HG02798 (cell line): ENCODE results near the gene KLHL9.

Source experiments
- ATAC-seq: cut with Tn5 transposase; IDR thresholded peaks from one replicate; pipeline ENCODE4 v1.9.1; 2021; ENCODE audit warnings: mild to moderate bottlenecking; ENCODE audit not compliant: unreplicated experiment, poor library complexity

The KLHL9 gene

DNA sequence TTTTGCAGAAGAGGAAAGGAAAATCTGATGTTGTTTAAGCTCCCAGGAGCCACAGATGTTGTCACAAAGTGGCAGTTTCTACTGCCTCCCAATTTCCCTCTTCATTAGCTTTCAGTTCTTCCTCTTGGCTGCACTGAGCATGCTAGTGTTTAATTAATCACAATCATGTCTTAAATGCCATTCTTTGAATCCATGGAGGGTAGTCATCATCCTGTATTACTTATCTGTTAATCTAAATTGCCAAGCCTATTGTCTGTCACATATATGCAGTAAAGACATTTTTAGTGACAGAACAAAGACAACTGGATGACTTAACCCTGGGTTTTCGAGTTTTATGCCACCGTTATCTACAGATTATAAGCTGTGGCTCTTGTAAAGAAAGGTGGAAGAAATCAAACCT is 14.7 kb downstream of the KLHL9 start:
- ATAC-seq, result no peak

DNA sequence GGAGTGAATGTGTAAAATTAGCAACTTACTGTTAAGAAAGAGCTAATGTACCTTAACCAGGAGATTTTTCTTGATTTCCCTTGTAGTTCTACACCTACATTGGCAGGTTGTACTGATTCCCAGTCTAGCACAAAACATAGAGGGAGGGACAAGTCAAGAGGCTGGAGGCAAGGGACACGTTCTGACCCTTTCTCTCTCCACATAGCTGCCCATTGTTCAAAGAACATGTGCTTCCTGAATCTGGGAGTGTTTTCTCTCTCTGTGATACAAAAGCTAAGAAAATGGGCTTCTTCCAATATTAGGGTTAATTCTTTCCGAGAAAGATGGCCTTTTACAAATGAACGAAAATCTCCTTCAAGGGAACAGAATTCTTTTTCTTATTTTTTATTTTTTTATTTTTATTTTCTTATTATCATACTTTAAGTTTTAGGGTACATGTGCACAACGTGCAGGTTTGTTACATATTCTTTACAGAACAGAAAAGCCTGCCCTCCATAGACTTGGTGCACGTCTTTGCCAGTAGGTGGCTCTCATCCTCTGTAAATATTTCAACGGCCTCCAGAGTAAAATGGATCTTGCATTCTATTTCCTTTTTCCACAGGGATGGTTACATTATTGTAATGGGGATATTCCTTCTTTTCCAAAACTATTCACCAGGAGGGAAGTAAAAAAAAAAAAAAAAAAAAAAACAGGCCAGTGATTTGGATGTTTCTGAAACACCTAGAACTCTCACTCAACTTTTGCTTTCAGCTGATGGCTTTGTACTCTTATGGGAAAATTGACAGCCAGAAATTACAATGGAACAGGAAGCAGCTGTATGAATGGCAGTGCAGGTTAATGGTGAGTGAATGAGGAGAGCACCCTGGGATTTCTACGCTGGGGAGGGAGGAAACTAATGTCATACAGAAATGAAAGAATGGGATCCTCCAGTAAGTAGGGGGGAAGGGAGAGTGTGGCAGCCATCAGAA is 17.0 kb downstream of the KLHL9 start:
- ATAC-seq, result peak; percentile 78

DNA sequence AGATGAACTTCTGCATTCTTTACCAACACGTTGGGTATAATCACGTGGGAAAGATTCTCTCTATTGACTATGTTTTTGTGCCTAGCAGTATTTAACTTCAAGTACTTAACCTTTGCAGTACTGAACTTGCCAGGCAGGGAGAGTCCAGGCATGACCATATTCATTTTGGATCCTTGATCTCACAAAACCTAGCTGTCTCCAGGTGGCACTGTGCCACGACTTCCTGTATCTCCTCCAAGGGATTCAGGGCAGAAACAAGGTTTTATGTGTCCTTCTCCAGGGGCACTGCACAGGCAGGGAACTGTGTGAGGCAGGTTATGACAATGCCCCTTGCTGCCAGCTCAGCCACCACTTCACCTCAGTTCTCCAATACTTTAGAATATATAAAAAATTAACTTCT is 18.3 kb downstream of the KLHL9 start:
- no peak for ATAC-seq

DNA sequence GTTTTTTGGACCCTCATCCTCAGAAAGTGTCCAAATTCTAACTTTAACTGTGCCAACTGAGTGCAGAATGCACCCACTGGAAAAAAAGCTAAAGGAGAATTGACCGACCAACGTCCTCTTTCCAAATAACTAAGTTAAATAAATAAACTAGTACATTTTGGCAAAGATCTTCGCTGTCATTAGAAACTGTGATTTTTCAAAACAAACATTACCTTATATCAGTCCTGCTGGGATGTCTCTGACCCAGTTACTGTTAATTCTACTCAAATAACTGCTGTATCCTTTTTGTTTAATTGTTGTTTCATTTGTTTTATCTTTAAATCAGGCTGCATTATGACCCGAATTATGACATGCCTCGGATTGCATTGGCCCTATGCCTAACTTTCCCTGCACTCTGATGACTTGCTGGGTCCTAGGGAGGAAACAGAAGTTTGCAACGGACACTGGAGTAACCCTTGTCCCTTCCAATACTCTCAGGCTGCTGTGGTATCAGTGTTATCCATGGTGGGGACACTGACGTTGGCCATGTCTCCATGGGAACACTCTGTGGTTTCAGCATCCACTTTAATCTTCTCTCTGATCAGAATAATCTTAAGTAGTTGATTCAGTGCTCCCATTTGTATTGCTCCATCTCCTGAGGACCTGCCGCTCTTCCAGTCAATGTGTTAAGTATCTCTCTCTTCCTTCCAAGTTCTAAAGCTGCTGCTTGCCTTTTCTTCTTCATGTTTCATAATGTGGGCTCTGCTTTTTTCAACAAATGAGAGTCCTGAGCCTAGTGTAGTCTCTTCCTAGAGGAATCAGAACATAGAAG is 19.0 kb downstream of the KLHL9 start:
- no peak for ATAC-seq

DNA sequence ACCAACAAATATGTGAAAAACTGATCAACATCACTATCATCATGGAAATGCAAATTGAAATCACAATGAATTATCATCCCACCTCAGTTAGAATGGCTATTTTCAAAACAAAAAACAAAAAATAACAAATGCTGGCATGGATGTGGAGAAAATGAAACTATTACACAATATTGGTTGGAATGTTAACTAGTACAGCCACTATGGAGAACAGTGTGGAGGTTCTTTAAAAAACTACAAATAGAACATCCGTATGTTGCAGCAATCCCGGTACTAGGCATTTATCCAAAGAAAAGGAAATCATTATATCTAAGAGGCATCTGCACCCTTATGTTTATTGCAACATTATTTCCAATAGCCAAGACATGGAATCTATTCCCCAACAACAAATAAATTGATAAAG is 21.1 kb downstream of the KLHL9 start:
- no peak for ATAC-seq

DNA sequence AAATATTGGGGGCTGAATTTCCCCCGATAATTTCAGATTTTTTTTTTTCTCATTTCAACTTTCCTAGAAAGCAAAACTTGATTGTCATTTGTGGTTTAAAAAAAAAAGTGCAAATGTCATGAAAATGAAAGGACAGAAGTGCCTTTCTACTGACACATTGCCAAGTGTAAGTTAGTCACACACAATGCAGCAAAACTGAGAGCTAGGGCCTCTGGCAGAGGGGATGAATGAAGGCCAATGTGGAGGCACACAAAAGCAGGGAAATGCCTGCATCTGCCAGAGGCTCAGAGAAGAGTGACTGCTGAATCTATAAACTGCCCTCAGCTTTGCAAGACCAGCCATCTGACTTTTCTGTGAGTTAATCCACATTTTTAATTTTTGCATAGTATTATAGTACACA is 23.3 kb downstream of the KLHL9 start:
- ATAC-seq, result peak; percentile 60

DNA sequence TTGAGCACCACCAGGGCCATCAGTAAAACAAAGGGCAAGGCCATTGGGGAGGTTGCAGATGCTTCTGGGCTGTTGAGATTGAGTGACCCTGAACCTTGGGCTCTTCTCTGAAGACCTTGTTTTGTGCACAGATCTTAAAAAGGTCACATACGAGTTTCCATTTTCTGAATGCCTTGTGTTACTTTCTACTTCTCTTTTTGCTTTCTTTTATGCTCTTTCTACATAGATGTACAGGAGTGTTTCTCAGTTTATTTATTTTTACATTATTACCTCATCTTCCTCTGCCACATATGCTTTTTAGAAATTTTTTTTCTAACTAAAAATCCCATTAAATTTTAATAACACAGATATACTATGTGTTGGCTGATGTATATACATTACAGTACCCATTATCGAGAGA is 30.0 kb downstream of the KLHL9 start, which contains the start of gene IFNA5:
Gene IFNA5 (minus strand): TSS at position 101 of the 400 bp plus-strand sequence. CDS start 57 bp downstream, at position 44.
- ATAC-seq, result no peak

DNA sequence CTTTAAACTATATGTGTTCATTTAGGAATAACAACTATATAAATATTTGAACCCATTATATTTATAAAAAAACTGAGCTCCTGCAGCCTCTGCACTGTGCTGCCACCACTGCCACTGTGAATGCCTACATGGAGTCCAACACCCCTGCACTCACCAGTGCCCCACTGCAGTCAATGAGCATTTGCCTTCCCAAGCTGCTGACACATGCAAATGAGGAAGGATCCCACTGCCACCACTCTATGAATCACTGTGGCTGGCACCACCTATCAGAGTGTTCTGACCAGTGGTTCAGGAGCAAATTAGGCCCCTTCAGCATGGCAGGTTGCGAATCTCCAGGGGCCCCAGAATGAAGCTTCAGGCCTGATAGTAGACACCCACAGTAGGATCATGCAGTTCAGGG is 39.2 kb downstream of the KLHL9 start:
- no peak for ATAC-seq

DNA sequence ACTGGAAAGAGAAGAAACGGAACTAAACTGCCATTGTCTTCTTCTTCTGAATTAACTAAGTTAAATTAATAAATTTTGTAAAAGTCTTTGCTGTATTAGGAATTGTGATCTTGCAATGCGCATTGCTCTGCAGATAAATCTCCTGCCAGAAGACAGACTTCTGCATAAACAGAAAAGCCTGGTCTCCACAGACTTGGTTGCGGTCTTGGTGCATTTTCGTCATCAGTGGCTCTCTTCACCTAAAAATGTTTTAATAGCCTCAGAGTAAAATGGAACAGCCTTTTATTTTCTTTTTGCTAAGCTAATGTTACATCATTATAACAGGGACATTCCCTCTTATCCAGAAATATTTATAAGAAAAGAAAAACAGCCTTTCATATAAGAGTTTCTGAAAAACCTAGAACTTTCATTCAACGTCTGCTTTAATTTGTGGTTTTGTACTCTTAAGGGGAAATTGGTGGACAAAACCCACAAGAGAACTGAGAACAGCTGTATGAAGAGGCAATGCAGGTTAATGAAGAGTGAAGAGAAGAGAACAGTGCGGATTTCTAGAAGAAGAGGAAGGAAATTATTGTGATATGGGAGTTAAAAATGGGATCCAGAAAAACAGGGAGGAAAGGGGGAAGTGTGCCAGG is 40.2 kb downstream of the KLHL9 start:
- ATAC-seq, result peak; percentile 79

DNA sequence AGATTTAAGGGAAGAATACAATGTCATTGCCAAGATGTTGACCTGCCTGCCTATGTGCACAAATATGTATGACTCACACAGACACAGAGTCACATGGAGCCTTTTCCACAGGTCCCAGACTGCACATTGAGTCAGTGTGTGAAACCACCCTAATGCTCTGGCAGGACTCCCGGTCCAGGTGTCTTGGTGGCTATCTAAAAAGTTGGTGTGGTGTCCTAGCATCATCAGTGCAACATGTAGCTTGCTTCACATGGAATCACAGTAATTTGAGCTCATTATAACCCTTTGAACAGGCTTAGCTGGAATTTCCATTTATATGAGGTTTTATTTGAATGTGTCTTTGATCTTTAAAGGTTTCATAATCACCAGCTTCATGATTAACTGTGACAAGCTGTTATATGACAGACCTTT is 40.8 kb downstream of the KLHL9 start:
- peak; percentile 65 for ATAC-seq

DNA sequence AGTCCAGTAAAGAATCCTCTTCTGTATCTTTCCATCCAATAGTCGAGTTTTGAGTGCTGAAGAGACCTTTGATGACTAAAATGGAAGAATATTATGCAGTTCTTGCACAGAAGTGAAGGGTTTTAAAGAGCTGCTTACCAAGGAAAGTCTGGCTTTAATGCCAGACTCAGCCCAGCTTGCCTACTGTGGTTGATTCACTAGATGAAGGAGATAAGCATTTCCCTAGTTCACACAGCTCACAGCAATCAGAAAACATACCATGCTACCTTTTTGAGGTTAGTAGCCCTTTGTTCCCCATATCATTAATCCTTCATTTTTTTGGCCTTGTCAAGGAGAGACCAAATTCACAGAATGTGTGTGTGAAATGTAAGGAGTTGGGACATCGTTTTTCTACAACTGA is 45.4 kb downstream of the KLHL9 start:
- ATAC-seq, result no peak

DNA sequence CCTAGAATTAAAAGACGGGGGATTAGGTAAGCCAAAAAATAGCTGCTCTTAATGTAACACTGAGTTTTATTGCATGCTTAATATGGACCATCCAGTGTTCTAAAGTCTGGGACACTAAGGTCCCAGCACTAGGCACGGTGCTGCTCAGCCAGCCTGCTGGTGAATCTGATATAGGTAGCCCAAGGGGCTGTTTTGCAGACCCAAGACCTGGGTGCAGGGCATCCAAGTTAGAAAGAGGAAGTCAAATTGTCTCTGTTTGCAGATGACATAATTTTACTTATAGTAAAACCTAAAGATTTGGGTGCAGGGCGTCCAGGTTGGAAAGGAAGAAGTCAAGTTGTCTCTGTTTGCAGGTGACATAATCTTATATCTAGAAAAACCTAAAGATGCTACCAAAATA is 47.9 kb downstream of the KLHL9 start:
- ATAC-seq, result no peak

DNA sequence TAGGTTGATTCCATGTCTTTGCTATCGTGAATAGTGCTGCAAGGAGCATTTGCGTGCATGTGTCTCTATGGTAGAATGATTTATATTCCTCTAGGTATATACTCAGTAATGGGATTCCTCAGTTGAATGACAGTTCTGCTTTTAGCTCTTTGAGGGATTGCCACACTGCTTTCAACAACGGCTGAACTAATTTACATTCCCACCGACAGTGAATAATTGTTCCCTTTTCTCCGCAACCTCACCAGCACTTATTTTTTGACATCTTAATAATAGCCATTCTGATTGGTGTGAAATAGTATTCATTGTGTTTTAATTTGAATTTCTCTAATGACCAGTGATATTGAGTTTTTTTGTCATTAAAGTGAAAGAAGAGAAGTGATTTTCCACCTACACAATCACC is 48.5 kb downstream of the KLHL9 start:
- ATAC-seq, result no peak

DNA sequence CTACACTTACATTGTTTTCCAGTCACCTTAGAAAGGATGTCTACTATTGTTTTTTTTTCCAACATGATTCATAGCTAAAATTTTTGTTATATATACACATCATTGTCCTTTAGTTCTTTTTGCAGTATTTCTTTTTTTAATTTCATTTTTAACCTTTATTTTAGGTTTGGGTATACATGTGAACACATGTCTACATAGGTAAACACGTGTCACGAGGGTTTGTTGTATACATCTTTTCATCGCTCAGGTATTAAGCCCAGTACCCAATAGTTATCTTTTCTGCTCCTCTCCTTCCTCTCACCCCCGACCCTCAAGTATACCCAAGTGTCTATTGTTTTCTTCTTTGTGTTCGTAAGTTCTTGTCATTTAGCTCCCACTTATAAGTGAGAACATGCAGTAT is 49.1 kb downstream of the KLHL9 start:
- ATAC-seq, result no peak

DNA sequence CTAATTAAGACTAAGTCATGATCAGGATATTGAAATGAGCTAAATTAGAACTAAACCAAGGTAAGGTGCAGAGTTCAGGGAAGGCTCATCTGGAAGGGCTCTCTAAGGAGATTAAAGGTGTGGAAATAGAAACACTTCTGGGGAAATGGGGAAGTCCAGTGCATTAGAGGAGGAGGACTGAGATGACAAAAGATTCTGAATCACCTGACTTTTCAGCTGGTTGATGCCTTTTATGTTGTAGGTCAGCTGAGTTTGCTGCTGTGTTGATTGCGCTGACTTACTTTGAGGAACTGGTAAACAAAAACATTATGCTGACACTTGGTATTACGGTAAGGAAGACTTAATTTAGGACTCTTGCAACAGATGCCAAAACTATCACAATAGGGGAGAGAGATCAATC is 53.9 kb downstream of the KLHL9 start:
- ATAC-seq, result no peak
